Measurements from ENCODE around the gene OPCML. TPM values are rescaled to one million over a fixed set of nuclear protein-coding genes. Genes with fewer than 3 reads are reported as not detected.

OPCML gene
- total and polyA plus RNA-seq, 7 experiments from 2014 or later: not detected

DNA sequence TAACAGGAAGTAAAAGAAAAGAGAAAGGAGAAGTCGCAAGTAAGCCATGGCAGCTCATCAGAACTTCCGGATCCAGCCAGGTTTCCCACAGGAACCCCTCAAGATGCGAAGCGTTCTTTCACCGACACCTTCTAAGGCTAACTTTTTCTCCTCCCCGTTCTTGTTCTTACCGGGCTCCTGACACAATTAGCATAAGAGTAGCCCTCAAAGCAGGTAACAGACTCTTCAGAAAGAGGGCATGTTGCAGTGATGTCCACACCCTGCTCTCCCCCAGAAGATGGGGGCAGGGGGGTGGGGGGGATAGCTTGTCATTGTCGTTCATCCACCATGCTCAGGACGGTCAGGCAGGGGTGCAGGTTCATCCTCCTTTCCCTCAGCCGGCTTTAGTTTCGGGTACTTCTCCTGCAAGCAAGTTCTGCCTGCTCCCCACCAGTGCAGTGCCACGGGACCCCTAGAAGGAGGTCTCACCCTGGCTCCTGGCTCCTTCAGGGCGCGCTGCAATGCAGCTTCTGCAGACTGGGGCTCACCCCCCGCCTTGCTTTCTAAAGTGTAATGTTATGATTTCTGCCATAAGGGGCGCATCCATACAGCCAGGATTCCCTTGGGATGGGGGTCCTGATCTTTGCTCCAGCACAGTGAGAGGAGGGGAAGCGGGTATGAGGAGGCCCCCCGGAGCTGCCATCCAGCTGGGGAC, 2.3 kb downstream of the OPCML start:
- Mint-ChIP-seq H3K36me3 (no peaks in the 10 kb centered on the region), H3K27ac (no peak overlapping the region), H3K9me3 (peaks cover 0 to 8% (median 1%) of the 10 kb centered on the region in 11 donors), H3K27me3 (peaks cover 39 to 71% (median 58%) of the 10 kb centered on the region in 5 donors), H3K4me3 (no peak overlapping the region), H3K4me1 (peaks cover 0 to 4% (median 0%) of the 10 kb centered on the region in 7 donors)
- Histone ChIP-seq H3K4me3 (ENCODE audit: low read length) (no peak overlapping the region), H3K27me3 (ENCODE audit: control insufficient read depth in 2 of 2, insufficient read depth in 2 of 2, low read length in 2 of 2) (peaks cover 0 to 4% of the 10 kb centered on the region in 2 donors), H3K4me1 (ENCODE audit: control insufficient read depth in 2 of 2, insufficient read depth in 2 of 2, low read length in 2 of 2) (no peaks in the 10 kb centered on the region), H3K36me3 (ENCODE audit: control insufficient read depth in 2 of 3, insufficient read depth in 3 of 3, low read length in 3 of 3) (no peaks in the 10 kb centered on the region), H3K9me3 (ENCODE audit: control insufficient read depth in 2 of 3, low read length in 3 of 3) (no peaks in the 10 kb centered on the region), H3K27ac (ENCODE audit: low read depth, low read length) (no peak overlapping the region)
- POLR2A ChIA-PET: no interaction called here
- CTCF ChIA-PET: interaction anchor here (0.5 to 1.1 kb wide), 2 partner anchors 8 to 10 kb away, joined by 3 to 4 read pairs; no protein-coding TSS in a partner anchor
- DNase-seq (no peak), ATAC-seq (no peak)
- intact Hi-C loops (cut with micrococcal nuclease): no loop called here

DNA sequence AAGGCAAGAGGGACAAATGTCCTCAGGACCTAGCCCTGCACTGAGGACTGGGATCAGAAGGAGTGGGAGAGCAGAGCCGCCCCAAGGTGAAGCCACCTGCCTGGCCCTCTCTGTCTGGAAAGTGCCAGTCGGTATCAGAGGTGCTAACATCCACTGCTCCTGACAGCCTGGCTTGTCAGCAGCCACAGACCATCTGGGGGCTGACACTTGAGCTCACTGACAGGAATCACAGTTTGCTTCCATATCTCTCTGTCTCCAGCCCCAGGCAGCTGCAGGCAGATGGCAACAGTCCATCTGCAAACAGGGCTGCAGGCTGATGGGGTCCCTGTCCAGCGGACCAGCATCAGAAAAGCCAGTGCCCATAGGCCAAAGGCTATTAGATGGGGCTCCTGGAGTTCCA, 5.5 kb downstream of the OPCML start:
- H3K4me1 ChIP-seq (ENCODE audit: control insufficient read depth in 2 of 2, insufficient read depth in 2 of 2, low read length in 2 of 2): no peaks in the 10 kb centered on the region
- ChIA-PET POLR2A (no interaction called here), CTCF (no interaction called here)
- H3K4me3 ChIP-seq (ENCODE audit: low read length): no peak overlapping the region
- H3K27me3 ChIP-seq (ENCODE audit: control insufficient read depth in 2 of 2, insufficient read depth in 2 of 2, low read length in 2 of 2): no peaks in the 10 kb centered on the region
- no peaks in the 10 kb centered on the region for H3K36me3 Mint-ChIP-seq
- H3K4me3 Mint-ChIP-seq: no peak overlapping the region
- DNase-seq (no peak), ATAC-seq (no peak)
- no peaks in the 10 kb centered on the region for H3K9me3 ChIP-seq (ENCODE audit: control insufficient read depth in 2 of 3, low read length in 3 of 3)
- no peaks in the 10 kb centered on the region for H3K36me3 ChIP-seq (ENCODE audit: control insufficient read depth in 2 of 3, insufficient read depth in 3 of 3, low read length in 3 of 3)
- H3K27ac ChIP-seq (ENCODE audit: low read depth, low read length): no peak overlapping the region
- peaks cover 0 to 8% (median 0%) of the 10 kb centered on the region in 11 donors for H3K9me3 Mint-ChIP-seq
- peaks cover 28 to 52% (median 31%) of the 10 kb centered on the region in 5 donors for H3K27me3 Mint-ChIP-seq
- peaks cover 0 to 4% (median 0%) of the 10 kb centered on the region in 7 donors for H3K4me1 Mint-ChIP-seq
- no peak overlapping the region for H3K27ac Mint-ChIP-seq
- intact Hi-C loops (cut with micrococcal nuclease): no loop called here

DNA sequence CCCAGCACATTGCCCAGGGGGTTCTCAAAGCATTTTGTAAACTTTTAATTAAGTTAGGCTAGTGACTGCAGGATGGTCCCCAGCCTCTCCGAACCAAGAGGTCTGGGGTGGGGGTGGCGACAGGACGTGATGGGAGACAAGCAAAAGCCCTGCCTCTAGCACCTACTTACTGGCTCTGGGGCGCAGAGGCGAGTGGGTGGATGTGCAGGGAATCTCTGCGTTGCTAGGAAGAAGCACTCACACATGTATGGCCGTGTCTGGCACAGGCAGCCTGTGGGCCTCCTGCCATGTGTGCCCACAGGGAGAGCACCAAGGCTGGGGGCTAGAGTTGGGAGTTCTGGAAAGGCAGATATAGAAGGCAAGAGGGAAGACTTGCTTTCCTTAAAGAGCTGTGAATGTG, 6.3 kb downstream of the OPCML start:
- H3K27ac ChIP-seq (ENCODE audit: low read depth, low read length): no peak overlapping the region
- Mint-ChIP-seq H3K4me3 (no peak overlapping the region), H3K4me1 (no peaks in the 10 kb centered on the region), H3K27ac (no peak overlapping the region), H3K36me3 (no peaks in the 10 kb centered on the region), H3K27me3 (peaks cover 20 to 44% (median 23%) of the 10 kb centered on the region in 5 donors), H3K9me3 (peaks cover 0 to 8% (median 0%) of the 10 kb centered on the region in 11 donors)
- intact Hi-C loops (cut with micrococcal nuclease): no loop called here
- H3K36me3 ChIP-seq (ENCODE audit: control insufficient read depth in 2 of 3, insufficient read depth in 3 of 3, low read length in 3 of 3): no peaks in the 10 kb centered on the region
- no peaks in the 10 kb centered on the region for H3K27me3 ChIP-seq (ENCODE audit: control insufficient read depth in 2 of 2, insufficient read depth in 2 of 2, low read length in 2 of 2)
- no peaks in the 10 kb centered on the region for H3K9me3 ChIP-seq (ENCODE audit: control insufficient read depth in 2 of 3, low read length in 3 of 3)
- H3K4me1 ChIP-seq (ENCODE audit: control insufficient read depth in 2 of 2, insufficient read depth in 2 of 2, low read length in 2 of 2): no peaks in the 10 kb centered on the region
- CTCF ChIA-PET: no interaction called here
- ATAC-seq (no peak), DNase-seq (no peak)
- H3K4me3 ChIP-seq (ENCODE audit: low read length): no peak overlapping the region
- POLR2A ChIA-PET: no interaction called here

DNA sequence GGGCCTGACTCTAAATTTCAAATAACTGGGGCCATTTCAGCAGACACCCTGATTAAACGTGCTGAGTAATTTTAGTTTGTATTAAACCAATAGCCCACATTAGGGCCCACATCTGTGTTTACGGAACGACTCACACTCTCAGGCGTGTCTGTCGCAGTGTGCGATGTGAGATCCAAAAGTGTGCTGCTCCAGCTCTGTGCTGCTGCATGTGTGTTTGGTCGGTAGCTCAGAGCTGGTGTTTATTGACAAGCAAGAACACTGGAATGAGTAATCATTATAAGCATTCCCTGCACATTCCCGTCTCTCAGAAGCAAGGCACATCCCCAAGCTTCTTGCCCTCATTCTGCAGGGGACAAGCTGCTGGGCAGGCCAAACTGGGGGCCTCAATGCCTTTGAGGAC, 7.8 kb downstream of the OPCML start:
- no peak overlapping the region for H3K27ac ChIP-seq (ENCODE audit: low read depth, low read length)
- intact Hi-C loops (cut with micrococcal nuclease): no loop called here
- Mint-ChIP-seq H3K27me3 (peaks cover 10 to 30% (median 11%) of the 10 kb centered on the region in 5 donors), H3K4me1 (peaks cover 0 to under 1% (median 0%) of the 10 kb centered on the region in 7 donors), H3K36me3 (no peaks in the 10 kb centered on the region), H3K4me3 (no peak overlapping the region), H3K27ac (no peak overlapping the region), H3K9me3 (peaks cover 0 to 6% (median 0%) of the 10 kb centered on the region in 11 donors)
- H3K27me3 ChIP-seq (ENCODE audit: control insufficient read depth in 2 of 2, insufficient read depth in 2 of 2, low read length in 2 of 2): no peaks in the 10 kb centered on the region
- ChIA-PET CTCF (no interaction called here), POLR2A (no interaction called here)
- DNase-seq (no peak), ATAC-seq (no peak)
- no peaks in the 10 kb centered on the region for H3K36me3 ChIP-seq (ENCODE audit: control insufficient read depth in 2 of 3, insufficient read depth in 3 of 3, low read length in 3 of 3)
- H3K4me1 ChIP-seq (ENCODE audit: control insufficient read depth in 2 of 2, insufficient read depth in 2 of 2, low read length in 2 of 2): no peaks in the 10 kb centered on the region
- no peak overlapping the region for H3K4me3 ChIP-seq (ENCODE audit: low read length)
- no peaks in the 10 kb centered on the region for H3K9me3 ChIP-seq (ENCODE audit: control insufficient read depth in 2 of 3, low read length in 3 of 3)

DNA sequence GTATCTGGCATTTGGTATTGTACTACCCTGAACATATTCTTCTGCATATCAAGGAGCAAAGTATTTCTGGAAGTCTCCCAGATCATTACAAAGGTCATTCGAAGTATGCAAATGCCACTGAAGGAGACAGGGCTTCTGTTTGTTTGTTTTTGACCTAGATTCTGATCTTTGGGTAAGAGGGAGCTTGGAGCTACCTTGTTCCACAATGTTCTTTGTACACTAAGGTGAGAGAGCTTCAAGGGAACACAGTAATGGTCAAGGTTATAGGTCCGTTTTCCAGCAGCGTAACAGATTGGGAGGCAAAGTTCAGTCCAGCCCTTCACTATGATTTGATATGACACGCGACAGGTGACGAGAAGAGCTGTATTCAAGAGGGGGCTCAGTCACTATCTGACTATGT, 10.0 kb downstream of the OPCML start:
- peaks cover 0 to 2% (median 0%) of the 10 kb centered on the region in 7 donors for H3K4me1 Mint-ChIP-seq
- no peak overlapping the region for H3K27ac ChIP-seq (ENCODE audit: low read depth, low read length)
- no peaks in the 10 kb centered on the region for H3K27me3 ChIP-seq (ENCODE audit: control insufficient read depth in 2 of 2, insufficient read depth in 2 of 2, low read length in 2 of 2)
- ATAC-seq: no peak
- no peaks in the 10 kb centered on the region for H3K36me3 Mint-ChIP-seq
- H3K36me3 ChIP-seq (ENCODE audit: control insufficient read depth in 2 of 3, insufficient read depth in 3 of 3, low read length in 3 of 3): no peaks in the 10 kb centered on the region
- no peaks in the 10 kb centered on the region for H3K9me3 ChIP-seq (ENCODE audit: control insufficient read depth in 2 of 3, low read length in 3 of 3)
- H3K27ac Mint-ChIP-seq: no peak overlapping the region
- intact Hi-C loops (cut with micrococcal nuclease): no loop called here
- ChIA-PET POLR2A (no interaction called here), CTCF (no interaction called here)
- H3K4me1 ChIP-seq (ENCODE audit: control insufficient read depth in 2 of 2, insufficient read depth in 2 of 2, low read length in 2 of 2): no peaks in the 10 kb centered on the region
- DNase-seq: no peak
- no peak overlapping the region for H3K4me3 ChIP-seq (ENCODE audit: low read length)
- H3K4me3 Mint-ChIP-seq: no peak overlapping the region
- H3K27me3 Mint-ChIP-seq: peaks cover 0 to 15% (median 0%) of the 10 kb centered on the region in 5 donors
- peaks cover 0 to 7% (median 0%) of the 10 kb centered on the region in 11 donors for H3K9me3 Mint-ChIP-seq

DNA sequence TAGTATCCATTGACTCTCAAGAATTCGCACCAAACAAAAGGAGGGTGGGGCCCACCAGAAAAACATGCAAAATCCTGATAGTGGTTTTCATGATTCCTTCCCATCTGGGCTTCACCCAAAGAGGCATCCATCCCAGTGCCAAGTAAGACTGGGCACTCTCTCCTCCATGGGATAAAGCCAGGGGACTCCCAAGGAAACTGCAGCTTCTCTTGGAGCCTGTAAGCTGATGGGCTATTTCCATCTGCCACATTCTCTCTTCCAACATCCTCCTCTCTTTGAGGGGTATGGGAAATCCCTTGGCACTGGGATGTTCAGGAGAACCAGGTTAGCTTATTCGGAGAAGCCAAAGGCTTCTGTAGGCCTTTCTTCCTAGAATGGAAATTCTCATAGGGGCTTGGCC, 10.8 kb downstream of the OPCML start:
- H3K9me3 ChIP-seq (ENCODE audit: control insufficient read depth in 2 of 3, low read length in 3 of 3): no peaks in the 10 kb centered on the region
- no peaks in the 10 kb centered on the region for H3K27me3 ChIP-seq (ENCODE audit: control insufficient read depth in 2 of 2, insufficient read depth in 2 of 2, low read length in 2 of 2)
- intact Hi-C loops (cut with micrococcal nuclease): no loop called here
- H3K4me1 ChIP-seq (ENCODE audit: control insufficient read depth in 2 of 2, insufficient read depth in 2 of 2, low read length in 2 of 2): no peaks in the 10 kb centered on the region
- ATAC-seq: no peak
- no peak for DNase-seq
- ChIA-PET CTCF (no interaction called here), POLR2A (no interaction called here)
- no peak overlapping the region for H3K4me3 Mint-ChIP-seq
- H3K4me1 Mint-ChIP-seq: peaks cover 0 to 2% (median 0%) of the 10 kb centered on the region in 7 donors
- no peak overlapping the region for H3K27ac Mint-ChIP-seq
- H3K27ac ChIP-seq (ENCODE audit: low read depth, low read length): no peak overlapping the region
- H3K27me3 Mint-ChIP-seq: peaks cover 0 to 10% (median 0%) of the 10 kb centered on the region in 5 donors
- no peak overlapping the region for H3K4me3 ChIP-seq (ENCODE audit: low read length)
- H3K36me3 ChIP-seq (ENCODE audit: control insufficient read depth in 2 of 3, insufficient read depth in 3 of 3, low read length in 3 of 3): no peaks in the 10 kb centered on the region
- peaks cover 0 to 7% (median 0%) of the 10 kb centered on the region in 11 donors for H3K9me3 Mint-ChIP-seq
- no peaks in the 10 kb centered on the region for H3K36me3 Mint-ChIP-seq

DNA sequence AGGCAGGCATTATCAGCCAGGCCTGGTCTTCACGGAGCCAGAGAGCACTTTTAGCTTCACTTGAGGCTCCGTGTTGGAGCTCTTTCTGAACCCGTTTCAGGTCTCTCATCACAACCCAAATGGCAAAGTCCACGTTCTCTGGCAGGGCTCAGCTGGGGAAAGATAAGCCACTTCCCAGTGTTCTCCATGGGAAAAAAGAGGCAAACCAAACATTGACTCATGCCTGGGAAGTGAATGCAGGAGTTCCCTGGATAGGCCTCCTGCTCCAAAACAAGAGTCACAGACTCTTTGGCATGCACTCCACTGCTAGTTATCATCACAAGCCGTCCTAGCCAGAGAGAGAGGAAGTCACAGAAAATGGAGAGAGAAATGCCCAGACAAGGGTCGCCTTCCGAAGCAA, 11.6 kb downstream of the OPCML start:
- no peak for ATAC-seq
- H3K36me3 Mint-ChIP-seq: no peaks in the 10 kb centered on the region
- CTCF ChIA-PET: interaction anchor here (1.2 kb wide), 1 partner anchor 9 kb away, joined by 3 read pairs; no protein-coding TSS in a partner anchor
- no peak overlapping the region for H3K27ac ChIP-seq (ENCODE audit: low read depth, low read length)
- no peak overlapping the region for H3K4me3 ChIP-seq (ENCODE audit: low read length)
- intact Hi-C loops (cut with micrococcal nuclease): no loop called here
- H3K27me3 Mint-ChIP-seq: peaks cover 0 to 5% (median 0%) of the 10 kb centered on the region in 5 donors
- H3K4me1 Mint-ChIP-seq: peaks cover 0 to 2% (median 0%) of the 10 kb centered on the region in 7 donors
- no peak overlapping the region for H3K27ac Mint-ChIP-seq
- POLR2A ChIA-PET: no interaction called here
- no peaks in the 10 kb centered on the region for H3K4me1 ChIP-seq (ENCODE audit: control insufficient read depth in 2 of 2, insufficient read depth in 2 of 2, low read length in 2 of 2)
- no peak for DNase-seq
- H3K9me3 ChIP-seq (ENCODE audit: control insufficient read depth in 2 of 3, low read length in 3 of 3): no peaks in the 10 kb centered on the region
- H3K36me3 ChIP-seq (ENCODE audit: control insufficient read depth in 2 of 3, insufficient read depth in 3 of 3, low read length in 3 of 3): no peaks in the 10 kb centered on the region
- peaks cover 0 to 7% (median 0%) of the 10 kb centered on the region in 11 donors for H3K9me3 Mint-ChIP-seq
- no peaks in the 10 kb centered on the region for H3K27me3 ChIP-seq (ENCODE audit: control insufficient read depth in 2 of 2, insufficient read depth in 2 of 2, low read length in 2 of 2)
- H3K4me3 Mint-ChIP-seq: no peak overlapping the region

All from naive thymus-derived CD4-positive, alpha-beta T cell (primary cell).